Stimulated activated naive CD8-positive, alpha-beta T cell treated with anti-CD3 and anti-CD28 coated beads, Interleukin-15, Interleukin-2, amounts not matched to agents 100 U/mL and 50 U/mL, for 24 hours (primary cell): ENCODE measurements around the gene ABTB2.

Experiments used
- ATAC-seq: fragments of 150-1000 bp; cut with Tn5 transposase; one replicate; pipeline ENCODE4 v1.10.0; 2021
- DNase-seq: peaks from one replicate; pipeline ENCODE4 v3.0.0; 2021

ABTB2 gene

DNA sequence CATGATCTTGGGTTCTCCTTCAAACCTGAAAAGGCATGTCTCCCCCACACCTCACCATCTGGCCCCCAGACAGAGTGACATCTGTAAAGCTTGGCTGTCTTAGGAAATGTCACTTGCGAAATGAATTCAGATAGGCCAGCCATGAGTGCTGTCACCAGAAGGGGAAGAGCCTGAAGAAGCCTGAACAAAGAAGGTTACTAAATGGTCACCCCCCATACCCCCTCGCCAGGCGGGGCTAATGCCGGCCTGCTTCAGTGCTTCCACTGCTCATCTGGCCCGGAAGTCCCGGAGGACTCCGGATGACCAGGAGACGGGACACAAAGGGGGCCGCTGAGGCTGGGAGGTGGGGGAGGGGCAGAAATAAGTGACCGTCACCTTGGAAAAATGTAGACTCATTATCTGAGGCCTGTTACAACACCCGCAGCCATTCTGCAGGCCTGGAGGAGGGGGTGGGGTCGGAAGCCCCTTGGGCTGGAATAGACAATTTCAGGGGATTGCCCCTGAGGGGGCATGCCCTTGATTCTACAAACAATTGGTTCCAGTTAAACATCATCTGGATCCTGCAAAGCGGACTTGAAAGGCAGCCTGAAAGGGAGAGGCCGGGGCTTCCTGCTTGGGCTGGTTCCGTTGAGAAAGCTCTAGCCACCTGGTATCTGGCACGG lies 209.2 kb downstream of the ABTB2 start:
- DNase-seq (no peak), ATAC-seq (no peak)

DNA sequence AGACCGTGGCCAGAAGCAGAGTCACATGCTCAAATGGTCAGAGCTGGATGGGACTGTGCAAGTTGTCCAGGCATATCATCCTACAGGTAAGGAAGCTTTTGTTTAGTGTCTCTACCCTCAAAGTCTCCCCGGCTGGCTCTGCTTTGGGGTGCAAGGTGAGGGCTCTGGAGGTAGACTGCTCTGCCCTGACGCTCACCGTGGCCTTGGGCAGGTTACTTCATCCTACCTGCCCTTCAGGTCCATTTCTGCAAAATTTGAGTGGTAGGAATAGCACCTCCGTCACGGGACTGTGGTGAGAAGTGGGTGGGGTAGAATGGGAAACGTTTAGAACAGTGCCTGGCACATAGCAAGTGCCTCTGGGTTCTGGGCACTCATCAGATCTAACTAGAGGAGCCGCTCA lies 210.2 kb downstream of the ABTB2 start:
- ATAC-seq (no peak), DNase-seq (no peak)

DNA sequence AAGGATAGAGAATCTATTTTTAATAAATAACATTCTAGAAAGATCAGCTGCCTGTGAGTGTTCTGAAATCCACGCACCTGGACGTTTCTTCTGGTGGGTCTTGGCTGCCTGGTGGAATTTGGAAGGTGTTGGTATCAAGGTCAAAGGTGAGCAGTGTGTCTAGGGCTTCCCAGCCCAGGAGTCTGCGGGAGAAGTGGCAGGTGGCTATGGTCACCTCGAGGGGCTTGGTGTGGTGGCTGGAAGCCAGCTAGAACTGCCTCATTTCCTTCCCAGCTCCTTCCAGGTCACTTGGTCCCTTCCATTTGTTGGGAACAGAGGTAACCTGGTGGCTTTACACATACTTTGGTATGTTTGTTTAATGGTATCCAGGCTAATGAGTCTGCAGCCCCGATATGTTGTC lies 210.9 kb downstream of the ABTB2 start:
- ATAC-seq (no peak), DNase-seq (no peak)

DNA sequence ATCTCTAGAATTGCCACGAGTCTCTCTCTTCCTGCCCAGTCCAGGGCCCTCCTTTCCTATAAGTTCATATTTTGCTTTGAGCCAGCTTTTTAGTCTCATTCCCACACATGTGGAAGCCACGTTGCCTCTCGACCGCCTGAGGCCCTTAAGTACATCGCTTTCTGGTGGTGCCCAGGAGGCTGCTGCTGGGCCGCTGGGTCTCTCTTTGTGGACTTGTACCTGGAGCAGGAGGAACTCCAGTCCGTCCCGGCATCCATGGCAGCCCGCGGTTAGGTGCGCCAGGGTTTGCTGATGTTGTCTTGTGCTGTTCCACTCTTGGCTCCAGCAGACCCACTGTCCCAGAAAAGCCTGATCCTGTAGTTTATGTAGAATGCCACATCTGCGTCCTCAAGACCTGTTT lies 211.4 kb downstream of the ABTB2 start:
- DNase-seq (no peak), ATAC-seq (no peak)

DNA sequence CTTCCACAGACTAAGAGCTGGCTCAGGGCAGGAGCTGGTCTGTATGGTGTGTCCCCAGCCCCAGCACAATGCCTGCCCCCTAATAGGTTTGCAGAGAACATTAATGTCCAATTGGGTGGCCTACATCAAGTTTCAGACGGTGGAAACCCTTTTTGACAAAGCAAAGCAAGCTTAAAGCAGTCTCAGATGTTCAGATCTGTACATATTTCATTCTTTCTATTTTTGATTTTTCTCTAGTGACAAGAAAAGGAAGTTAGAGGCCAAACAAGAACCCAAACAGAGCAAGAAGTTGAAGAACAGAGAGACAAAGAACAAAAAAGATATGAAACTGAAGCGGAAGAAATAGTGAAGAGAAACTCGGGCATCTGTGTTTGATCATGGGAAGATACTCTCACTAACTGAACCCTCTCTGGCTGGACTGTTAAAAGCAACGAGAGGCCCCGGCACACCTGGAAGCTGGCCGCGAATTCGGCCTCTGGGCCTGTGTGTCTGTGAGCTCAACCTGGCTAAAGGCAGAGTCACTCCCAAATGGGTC lies 211.9 kb downstream of the ABTB2 start:
- no peak for ATAC-seq

DNA sequence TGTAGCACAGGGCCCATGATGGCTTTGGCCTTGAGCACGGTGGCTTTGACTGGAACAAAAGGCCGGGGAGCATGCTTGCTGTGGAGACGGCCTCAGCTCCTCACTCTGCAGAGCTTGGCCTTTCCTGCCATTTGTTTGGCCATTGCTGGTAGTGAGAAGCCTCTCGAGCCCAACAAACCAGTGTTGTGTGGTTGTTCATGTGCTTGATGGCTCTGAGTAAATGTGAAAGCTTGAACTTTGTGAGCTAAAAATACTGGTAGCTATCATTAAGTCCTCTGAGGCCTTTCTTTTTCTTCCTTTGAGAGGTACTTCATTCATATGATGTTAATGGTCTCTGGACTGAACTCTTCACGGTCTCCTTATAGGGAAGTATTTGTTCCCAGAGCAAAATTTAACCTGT lies 212.7 kb downstream of the ABTB2 start:
- ATAC-seq (no peak), DNase-seq (no peak)

More for the DNA sequence above, 211.9 kb downstream of the ABTB2 start:
- DNase-seq, result no peak

DNA sequence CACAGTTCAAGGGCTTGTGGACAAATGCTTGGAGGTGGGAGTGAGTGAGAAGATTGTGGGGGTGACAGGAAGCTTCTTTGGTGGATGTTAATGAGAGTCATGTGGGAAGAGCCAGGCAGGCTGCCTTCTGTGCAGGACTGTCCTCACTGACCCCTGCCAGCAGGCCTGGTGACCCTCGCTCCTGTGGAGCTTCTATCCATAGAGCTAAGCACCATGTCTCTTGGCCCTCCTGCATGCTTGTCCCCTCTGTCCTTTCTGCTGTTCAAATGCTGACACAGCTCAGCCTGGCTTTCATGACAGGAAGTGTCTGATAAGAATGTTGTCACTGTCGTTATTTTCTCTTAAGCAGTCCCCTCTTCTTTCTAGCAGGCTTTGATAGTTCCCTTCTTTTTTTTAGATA lies 214.8 kb downstream of the ABTB2 start:
- DNase-seq (no peak), ATAC-seq (no peak)

DNA sequence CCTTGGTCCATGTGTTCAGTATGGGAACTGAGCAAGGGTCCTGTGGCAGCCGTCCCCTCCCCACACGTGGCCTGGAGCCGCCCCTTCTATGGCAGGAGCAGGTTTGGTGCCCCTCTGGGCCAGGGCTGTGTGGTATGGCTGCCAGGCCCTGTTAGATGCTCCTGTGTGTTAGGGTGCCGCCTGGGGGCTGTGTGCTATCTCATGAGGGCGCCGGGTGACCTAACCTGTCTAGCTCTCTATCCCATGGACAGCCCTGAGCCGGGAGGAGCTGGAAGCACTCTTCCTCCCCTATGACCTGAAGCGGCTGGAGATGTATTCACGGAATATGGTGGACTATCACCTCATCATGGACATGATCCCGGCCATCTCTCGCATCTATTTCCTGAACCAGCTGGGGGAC lies 217.7 kb downstream of the ABTB2 start:
- ATAC-seq (peak; percentile 11), DNase-seq (no peak)

DNA sequence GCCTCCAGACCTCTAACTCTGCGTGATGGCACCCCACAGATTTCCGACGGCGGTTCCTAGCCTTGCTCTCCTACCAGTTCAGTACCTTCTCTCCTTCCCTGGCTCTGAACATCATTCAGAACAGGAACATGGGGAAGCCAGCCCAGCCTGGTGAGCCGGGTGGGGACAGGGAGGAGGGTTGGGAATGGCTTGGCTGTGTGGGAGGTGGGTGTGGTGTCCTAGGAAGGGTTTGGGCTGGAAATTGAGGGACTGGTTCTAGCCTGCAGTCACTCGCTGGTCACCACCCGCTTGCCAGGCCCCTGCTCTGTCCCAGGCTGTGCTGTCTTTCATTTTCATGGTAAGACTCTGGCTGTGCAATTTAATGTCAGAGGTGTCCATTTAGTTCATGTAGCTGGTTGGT lies 218.5 kb downstream of the ABTB2 start:
- ATAC-seq, result no peak
- no peak for DNase-seq

DNA sequence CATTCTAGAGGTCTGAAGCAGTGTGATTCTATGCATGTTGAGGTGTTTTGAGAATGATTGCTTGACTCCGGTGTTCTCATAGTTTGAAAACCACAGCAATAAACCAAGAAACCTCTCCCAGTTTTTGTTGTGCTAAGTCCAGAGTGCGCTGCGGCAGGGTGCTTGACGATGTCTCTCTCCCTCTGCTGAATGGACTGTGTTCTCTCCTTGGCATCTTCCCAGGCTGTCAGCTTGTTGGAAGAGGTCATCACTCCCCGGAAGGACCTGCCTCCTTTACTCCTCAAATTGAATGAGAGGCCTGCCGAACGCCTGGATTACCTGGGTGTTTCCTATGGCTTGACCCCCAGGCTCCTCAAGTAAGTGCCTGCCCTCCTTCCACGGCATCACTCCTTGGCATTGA lies 221.4 kb downstream of the ABTB2 start:
- no peak for DNase-seq
- ATAC-seq, result no peak

DNA sequence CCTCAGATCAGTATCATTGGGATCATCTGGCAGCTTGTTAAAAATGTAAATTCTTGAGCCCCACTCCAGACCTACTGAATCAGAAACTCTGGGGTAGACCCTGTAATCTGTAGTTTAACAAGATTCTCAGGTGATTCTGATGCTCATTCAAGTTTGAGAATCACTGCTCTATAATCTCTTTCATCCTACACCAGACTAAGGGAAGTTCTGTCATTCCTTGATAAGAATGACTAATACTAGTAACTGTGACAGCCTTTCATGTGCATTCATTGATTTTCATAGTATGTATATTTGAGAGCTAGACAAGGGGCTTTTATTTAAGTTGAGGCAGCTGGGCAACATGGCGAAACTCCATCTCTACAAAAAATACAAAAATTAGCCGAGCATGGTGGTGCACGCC lies 222.4 kb downstream of the ABTB2 start:
- DNase-seq (no peak), ATAC-seq (peak; percentile 27)

DNA sequence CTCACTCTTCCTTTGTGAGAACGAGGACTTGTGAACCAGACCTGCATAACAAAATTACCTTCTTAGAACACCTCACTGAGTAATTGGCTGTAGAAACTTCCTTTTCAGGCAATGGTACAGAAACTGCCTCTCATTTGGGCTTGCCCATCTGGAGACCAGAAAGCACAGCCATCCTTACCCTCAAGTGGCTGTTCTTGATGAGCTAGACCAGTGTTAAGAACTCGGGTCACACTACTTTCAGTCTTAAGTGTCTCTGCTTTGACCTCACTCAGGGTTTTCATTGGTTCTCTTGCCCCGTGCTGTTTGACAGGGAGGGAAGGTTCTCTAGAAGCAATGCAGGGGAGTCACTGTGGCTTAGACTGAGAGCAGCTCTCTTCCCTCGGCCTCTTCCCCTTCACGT lies 223.0 kb downstream of the ABTB2 start:
- no peak for ATAC-seq
- DNase-seq, result no peak

DNA sequence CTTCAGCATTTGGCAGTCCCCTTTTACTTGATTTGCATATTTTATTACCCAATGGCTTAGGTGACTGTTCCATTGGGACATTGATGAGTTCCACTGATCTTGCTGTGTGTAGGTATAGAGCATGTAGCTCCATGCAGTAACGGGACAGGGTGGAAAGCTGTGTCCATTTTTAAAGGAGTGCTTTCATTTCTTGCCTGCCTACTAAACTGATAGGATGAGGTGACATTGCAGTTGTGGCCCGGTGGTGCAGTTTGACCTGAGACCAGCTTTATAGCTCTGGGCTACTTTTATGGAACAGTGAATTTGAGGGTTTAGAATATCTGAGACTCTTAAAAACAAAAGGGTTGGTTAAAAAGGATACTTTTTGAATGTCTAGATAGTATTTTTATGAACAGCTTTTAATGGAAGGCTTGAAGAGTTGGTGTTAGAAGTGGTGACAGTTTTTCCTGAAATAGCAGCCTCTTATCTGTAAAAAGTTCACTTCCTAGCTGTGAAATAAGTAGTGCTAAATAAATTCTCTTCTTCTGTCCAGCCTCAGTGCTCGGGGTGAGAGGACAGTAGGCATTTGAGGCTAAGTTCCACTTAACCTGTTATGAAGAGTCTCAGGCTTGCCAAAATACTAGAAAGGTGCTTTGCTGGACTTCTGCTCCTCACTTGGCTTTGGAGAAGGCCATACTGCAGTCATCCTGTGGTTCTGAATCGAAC lies 225.4 kb downstream of the ABTB2 start:
- DNase-seq, result no peak

DNA sequence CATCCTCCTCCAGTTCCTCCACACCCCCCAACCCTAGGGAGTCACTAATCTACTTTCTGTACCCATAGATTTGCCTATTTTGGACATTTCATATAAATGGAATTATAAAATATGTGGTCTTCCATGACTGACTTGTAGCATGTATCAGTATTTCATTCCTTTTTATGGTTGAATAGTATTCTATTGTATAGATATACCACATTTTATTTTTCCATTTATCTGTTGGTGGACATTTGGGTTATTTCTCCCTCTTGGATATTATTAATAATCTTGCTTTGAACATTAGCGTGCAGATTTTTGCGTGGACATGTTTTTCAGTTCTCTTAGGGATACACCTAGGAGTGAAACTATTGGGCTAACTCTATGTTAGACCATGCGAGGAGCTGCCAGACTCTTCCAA lies 229.0 kb downstream of the ABTB2 start:
- DNase-seq (no peak), ATAC-seq (no peak)

More for the DNA sequence above, 225.4 kb downstream of the ABTB2 start:
- no peak for ATAC-seq

DNA sequence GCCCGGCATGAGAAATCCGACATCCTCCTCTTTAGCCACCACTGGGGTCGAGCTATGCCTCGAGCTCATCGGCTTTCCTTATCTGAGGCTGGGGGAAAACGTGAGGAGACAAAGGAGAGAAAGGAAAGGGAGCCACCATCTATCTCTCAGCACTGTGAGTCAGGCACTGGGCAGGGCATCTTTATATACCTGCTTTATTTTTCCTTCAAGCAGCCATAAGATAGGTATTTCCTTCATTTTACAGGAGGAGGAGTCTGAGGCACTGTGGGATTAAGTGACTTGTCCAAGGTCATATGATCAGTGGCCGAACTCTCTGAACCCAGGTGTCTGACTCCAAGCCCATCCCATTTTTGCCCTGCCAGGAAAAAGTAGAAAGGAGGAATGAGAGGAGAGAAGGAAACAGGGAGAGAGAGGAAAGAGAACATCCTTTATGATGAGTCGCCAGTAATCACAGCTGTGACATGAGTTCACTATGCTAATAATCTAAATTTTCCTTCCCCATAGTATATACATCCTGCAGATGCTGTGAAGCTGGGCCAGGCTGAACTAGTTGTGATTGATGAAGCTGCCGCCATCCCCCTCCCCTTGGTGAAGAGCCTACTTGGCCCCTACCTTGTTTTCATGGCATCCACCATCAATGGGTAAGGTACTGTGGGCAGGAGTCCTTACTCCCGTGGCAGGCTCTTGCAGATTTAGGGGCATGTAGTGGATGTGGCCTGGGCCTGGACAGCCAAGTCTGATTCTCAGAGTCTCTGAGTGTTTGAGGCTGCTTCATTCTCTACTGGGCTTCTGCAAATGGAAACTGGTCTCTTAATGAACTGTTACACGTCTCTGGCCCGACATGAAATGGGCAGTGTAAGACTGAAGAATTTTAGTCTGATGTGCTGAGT lies 230.6 kb downstream of the ABTB2 start:
- DNase-seq (no peak), ATAC-seq (no peak)

DNA sequence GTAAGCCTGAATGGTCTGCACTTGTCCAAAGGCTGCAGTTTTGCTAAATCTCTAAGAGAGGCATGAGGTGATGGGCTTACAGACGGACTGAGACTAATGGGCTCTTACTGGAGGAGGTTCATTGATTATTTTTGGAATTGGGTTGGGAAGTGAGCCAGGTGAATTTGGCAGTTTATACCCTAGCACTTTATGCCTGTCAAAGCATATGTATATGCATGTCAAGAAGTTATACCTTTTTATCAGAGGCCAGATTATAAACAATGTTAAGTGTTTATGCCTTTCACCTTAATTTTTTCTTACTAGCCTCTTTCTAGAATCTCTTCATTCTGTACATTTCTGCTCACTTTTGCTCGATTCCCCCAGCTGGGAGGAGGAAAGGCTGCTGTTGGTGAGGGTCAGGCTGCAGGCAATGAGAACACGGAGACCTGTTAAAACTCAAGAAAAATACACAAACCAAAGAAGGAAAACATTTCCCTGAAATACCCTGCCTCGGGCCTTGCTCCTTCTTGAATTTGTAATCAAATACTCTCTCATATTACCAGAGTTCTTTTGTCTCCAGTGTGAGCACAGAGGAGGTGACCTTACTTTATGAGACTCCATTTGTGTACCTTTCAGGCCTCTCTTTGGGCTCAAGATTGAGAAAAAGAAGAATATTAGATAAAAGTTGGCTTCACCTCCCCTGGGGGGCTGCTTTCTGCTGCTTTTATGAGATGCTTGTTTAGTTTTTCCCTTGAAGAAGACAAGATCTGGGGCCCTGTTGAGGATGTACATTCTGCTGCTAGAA lies 232.7 kb downstream of the ABTB2 start:
- DNase-seq, result no peak
- ATAC-seq, result no peak

DNA sequence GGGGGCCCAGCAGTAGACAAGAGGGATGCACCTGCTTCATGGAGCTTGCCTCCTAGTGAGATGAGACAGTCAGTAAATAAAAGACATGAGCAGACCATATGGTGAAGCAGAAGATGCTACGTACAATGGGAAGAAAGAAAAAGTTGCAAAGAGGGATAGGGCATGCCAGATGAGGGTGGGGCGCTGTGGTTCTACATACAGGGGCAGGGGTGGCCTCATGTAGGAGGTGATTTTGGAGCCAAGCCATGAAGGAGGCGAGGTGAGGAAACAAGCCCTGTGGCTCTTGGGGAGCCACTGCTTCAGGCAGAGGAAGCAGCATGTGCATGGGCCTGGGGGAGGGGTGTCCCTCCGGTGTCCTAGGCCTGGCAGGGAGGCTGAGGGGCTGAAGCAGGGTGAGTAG lies 237.2 kb downstream of the ABTB2 start:
- DNase-seq, result no peak
- ATAC-seq, result no peak

DNA sequence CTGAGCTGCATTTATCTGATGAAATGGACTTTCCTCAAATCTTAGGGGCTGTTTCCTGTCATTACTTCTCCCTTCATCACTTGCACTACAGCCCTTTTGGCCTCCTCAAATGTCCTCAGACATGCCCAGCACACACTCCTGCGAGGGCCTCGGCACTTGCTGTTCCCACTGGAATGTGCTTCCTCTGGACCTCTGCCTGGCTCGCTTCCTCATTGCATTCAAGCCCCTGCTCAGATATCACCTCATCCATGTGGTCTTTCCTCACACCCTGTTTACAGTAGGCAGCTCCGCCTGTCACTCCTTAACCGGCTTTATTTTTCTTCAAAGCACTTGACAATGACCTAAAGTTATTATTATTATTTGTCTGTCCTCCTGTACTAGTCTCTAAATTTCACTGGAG lies 243.3 kb downstream of the ABTB2 start:
- ATAC-seq (no peak), DNase-seq (no peak)

DNA sequence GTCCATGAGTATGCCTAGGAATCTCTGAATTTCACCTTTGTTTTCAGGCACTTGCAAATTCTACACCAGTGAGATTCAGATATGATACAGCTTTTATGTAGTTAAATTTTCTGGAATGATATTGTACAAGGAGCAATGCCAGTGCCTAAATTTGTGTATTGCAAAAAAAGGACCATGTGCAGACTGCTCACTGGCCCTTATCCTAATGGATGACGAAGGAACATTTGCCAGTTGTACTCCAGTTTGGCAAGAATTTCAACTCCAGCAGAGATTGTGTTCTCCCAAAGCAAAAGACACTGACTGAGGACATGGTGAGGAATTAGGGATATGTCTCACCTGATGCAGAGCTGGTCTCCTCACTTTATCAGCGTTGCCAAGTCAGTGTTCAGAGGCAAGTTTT lies 243.8 kb downstream of the ABTB2 start:
- ATAC-seq, result no peak
- DNase-seq, result no peak

DNA sequence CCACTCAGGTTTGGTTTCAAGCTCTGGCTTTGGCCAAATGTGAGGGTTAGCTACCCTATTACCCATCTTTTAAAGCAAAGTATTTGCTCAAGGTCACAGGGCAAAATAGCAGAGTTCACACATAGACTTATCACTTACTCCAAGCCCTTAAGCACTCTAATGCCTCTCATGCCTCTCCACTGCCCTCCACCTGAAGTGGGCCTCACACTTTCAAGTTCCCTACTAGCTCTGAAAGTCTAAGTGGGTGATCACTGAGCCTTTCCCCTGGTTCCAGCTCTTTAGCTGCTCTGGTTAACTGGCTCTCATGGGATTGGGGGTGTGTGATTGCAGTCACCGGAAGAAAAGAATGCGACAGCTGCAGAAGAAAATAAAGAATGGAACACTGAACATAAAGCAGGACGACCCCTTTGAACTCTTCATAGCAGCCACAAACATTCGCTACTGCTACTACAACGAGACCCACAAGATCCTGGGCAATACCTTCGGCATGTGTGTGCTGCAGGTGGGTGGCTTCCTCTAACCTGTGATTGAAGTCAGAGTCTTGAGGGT lies 246.0 kb downstream of the ABTB2 start:
- no peak for DNase-seq
- ATAC-seq, result no peak

DNA sequence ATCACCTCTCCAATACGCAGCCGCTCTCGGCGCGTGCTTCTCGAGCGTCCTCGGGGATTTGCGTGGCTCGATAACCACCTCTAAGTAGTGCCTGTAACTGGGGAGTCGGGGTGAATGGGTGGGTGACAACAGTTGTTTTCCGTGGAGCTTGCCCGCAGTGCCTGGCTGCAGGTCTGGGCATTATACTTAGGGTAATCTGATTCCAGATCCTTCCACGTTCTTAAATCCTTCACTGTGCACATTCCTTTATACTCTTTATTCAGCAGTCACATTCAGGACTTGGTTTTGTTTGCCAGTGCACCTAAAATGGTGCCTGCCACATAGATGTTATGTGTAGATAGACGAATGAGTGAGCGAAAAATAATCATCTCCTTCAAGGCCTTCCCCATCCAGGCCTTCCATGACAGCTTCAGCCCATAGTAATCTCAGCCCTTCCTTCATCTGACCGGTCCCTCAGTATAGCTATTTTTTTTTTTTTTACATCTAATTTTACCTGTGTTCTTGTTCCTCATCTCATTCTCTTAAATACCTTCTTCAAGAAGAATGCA lies 251.8 kb downstream of the ABTB2 start:
- DNase-seq, result no peak
- no peak for ATAC-seq
